ENCODE results near the gene UPK3A. TPM values are rescaled to one million over a fixed set of nuclear protein-coding genes. Genes with fewer than 3 reads are reported as not detected.

Gene UPK3A
- polyA plus RNA-seq, 1 of the 3 experiments (the other 2 are of a cell fraction), result not detected

DNA sequence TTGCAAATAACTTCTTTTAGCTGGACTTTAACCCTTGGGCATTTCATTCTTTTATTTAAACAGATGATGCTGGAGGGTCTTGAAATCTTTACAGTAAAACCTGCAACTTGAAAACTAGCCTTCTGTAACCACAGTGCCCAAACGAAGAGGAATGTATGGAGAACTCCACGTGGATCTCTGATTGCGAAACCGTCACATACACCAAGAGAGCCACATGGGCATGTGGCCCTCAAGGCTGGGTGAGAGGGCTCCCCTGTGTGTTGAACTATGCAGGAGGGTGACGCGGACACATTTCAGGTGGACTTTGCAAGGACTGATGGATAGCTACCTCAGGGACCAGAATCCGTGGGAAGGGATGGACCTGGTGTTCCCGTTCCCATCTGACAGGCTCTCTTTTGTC lies 55.6 kb downstream of the UPK3A start:
- Histone ChIP-seq H3K9me3 (no peaks in the 10 kb centered on the region), H3K4me3 (ENCODE audit: low read depth in 2 of 2, low read length in 1 of 2) (no peak overlapping the region), H3K36me3 (replicated peaks in 1 of 2; ENCODE audit: control insufficient read depth in 1 of 2, insufficient read depth in 2 of 2, low read length in 1 of 2) (peaks cover 15 to 49% of the 10 kb centered on the region in 2 experiments), H3K27me3 (ENCODE audit: insufficient read depth) (no peaks in the 10 kb centered on the region), H3K27ac (ENCODE audit: low read depth in 2 of 2, low read length in 1 of 2) (no peak overlapping the region), H3K9ac (no peak overlapping the region), H3K4me1 (ENCODE audit: control insufficient read depth in 1 of 2, insufficient read depth in 2 of 2, low read depth in 1 of 2, low read length in 1 of 2) (peaks cover 0 to 6% of the 10 kb centered on the region in 2 experiments; a peak in 1 of 4 replicates), H4K20me1 (ENCODE audit: insufficient read depth) (no peaks in the 10 kb centered on the region), H3K79me2 (ENCODE audit: insufficient read depth) (no peaks in the 10 kb centered on the region), H2AFZ (ENCODE audit: low read depth) (no peak overlapping the region), H3F3A (replicated peaks; ENCODE audit: insufficient read depth) (no peaks in the 10 kb centered on the region), H3K4me2 (no peak overlapping the region), H3K9me2 (no peaks in the 10 kb centered on the region)
- no peak for DNase-seq
- 94% methylated on average over 8 of the region's 8 CpGs for WGBS (ENCODE audit: low lambda C conversion rate)
- TF ChIP-seq GATA2 (CRISPR knock-in tag; IDR thresholded peaks at IDR 0.05) (no peak), TAF1 (IDR thresholded peaks at IDR 0.05; ENCODE audit: borderline replicate concordance, low read depth, low read length) (no peak), SIN3A (IDR thresholded peaks at IDR 0.05; ENCODE audit: borderline replicate concordance, low read depth, low read length) (no peak), RXRA (IDR thresholded peaks at IDR 0.05; ENCODE audit: borderline replicate concordance, low read depth) (no peak), NRF1 (IDR thresholded peaks at IDR 0.05; ENCODE audit: low read depth, low read length) (no peak), MXI1 (IDR thresholded peaks at IDR 0.05; ENCODE audit: low read depth, low read length) (no peak), TEAD4 (IDR thresholded peaks at IDR 0.05; ENCODE audit: borderline replicate concordance, insufficient read depth) (no peak), YY1 (IDR thresholded peaks at IDR 0.05; ENCODE audit: low read depth) (no peak), RCOR1 (IDR thresholded peaks at IDR 0.05; ENCODE audit: low read length) (no peak)
- TF ChIP-seq, protein P1, sequence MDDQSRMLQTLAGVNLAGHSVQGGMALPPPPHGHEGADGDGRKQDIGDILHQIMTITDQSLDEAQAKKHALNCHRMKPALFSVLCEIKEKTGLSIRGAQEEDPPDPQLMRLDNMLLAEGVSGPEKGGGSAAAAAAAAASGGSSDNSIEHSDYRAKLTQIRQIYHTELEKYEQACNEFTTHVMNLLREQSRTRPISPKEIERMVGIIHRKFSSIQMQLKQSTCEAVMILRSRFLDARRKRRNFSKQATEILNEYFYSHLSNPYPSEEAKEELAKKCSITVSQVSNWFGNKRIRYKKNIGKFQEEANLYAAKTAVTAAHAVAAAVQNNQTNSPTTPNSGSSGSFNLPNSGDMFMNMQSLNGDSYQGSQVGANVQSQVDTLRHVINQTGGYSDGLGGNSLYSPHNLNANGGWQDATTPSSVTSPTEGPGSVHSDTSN (IDR thresholded peaks at IDR 0.05), result no peak
- ChIA-PET POLR2A (no interaction called here), CTCF (no interaction called here)

- Histone ChIP-seq H4K20me1 (ENCODE audit: insufficient read depth) (no peaks in the 10 kb centered on the region), H3K9ac (no peak overlapping the region), H3K79me2 (ENCODE audit: insufficient read depth) (no peaks in the 10 kb centered on the region), H3K4me2 (no peak overlapping the region), H3K27me3 (ENCODE audit: insufficient read depth) (no peaks in the 10 kb centered on the region), H3K9me3 (no peaks in the 10 kb centered on the region), H2AFZ (ENCODE audit: low read depth) (no peak overlapping the region), H3K27ac (ENCODE audit: low read depth in 2 of 2, low read length in 1 of 2) (no peak overlapping the region), H3K4me1 (ENCODE audit: control insufficient read depth in 1 of 2, insufficient read depth in 2 of 2, low read depth in 1 of 2, low read length in 1 of 2) (peaks cover 0 to 6% of the 10 kb centered on the region in 2 experiments; a peak in 1 of 4 replicates), H3F3A (replicated peaks; ENCODE audit: insufficient read depth) (no peaks in the 10 kb centered on the region), H3K4me3 (ENCODE audit: low read depth in 2 of 2, low read length in 1 of 2) (no peak overlapping the region), H3K9me2 (no peaks in the 10 kb centered on the region), H3K36me3 (replicated peaks in 1 of 2; ENCODE audit: control insufficient read depth in 1 of 2, insufficient read depth in 2 of 2, low read length in 1 of 2) (peaks cover 15 to 37% of the 10 kb centered on the region in 2 experiments)
- TF ChIP-seq, protein P2, sequence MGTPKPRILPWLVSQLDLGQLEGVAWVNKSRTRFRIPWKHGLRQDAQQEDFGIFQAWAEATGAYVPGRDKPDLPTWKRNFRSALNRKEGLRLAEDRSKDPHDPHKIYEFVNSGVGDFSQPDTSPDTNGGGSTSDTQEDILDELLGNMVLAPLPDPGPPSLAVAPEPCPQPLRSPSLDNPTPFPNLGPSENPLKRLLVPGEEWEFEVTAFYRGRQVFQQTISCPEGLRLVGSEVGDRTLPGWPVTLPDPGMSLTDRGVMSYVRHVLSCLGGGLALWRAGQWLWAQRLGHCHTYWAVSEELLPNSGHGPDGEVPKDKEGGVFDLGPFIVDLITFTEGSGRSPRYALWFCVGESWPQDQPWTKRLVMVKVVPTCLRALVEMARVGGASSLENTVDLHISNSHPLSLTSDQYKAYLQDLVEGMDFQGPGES (IDR thresholded peaks at IDR 0.05; ENCODE audit: low read depth, low read length), result no peak
- no peak for TF ChIP-seq RAD21 (IDR thresholded peaks at IDR 0.05; ENCODE audit: low read length)
- TF ChIP-seq NRF1 (IDR thresholded peaks at IDR 0.05; ENCODE audit: low read depth, low read length), result no peak
- TF ChIP-seq FOSL2 (IDR thresholded peaks at IDR 0.05; ENCODE audit: borderline replicate concordance, low read depth), result no peak
- DNase-seq, result no peak
- CTCF ChIA-PET, result no interaction called here
- 90% methylated on average over 6 of the region's 6 CpGs for WGBS (ENCODE audit: low lambda C conversion rate)
- POLR2A ChIA-PET, result no interaction called here
Measured at GRCh38 chr22:45341498-45341897, 56.7 kb downstream of the UPK3A start.

Measured in SK-N-SH (cell line).